HL-60/S4 treated with retinoic acid at 250 ng/mL for 4 days and 3 days (cell line): ENCODE data around the gene KRTAP12-1.

Experiments used
- in situ Hi-C: fragments of 300-500 bp; cut with MboI; formaldehyde crosslinking; loops from 2 replicates; pipeline ENCODE4 v1.7.0; 2022; ENCODE audit warnings: low sequenced_read_pairs

KRTAP12-1 gene, protein sequence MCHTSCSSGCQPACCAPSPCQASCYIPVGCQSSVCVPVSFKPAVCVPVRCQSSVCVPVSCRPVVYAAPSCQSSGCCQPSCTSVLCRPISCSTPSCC

GRCh38 chr21:44681861-44682579 is at the start of gene KRTAP12-1:
Gene KRTAP12-1, minus strand, starts transcription at chr21:44682163. Its CDS starts 40 bp downstream, at chr21:44682123.
- in situ Hi-C loops: no loop called here

- in situ Hi-C loops: no loop called here
Measured at GRCh38 chr21:44730951-44731579, 49.1 kb upstream of the KRTAP12-1 start.

DNA sequence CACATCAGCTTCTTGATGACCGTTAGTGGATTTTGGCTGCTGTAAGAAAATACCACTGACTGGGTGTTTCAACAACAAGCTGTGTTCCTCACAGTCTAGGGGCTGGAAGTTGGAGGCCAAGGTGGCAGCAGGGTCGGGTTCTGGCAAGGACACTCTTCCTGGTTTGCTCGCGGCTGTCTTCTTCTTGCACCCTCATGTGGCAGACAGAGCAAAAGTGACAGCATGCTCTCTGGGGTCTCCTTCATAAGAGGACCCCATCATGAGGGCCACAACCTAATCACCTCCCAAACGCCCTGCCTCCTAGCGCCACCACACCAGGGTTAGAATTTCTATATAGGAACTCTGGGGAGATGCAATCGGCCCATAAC is 48.0 kb upstream of the KRTAP12-1 start:
- in situ Hi-C loops: no loop called here

- in situ Hi-C loops: no loop called here
Measured at GRCh38 chr21:44729336-44730027, 47.5 kb upstream of the KRTAP12-1 start.

- in situ Hi-C loops: no loop called here
Measured at GRCh38 chr21:44728716-44729115, 46.8 kb upstream of the KRTAP12-1 start.

GRCh38 chr21:44727757-44728156 is 45.8 kb upstream of the KRTAP12-1 start:
- in situ Hi-C loops: no loop called here

GRCh38 chr21:44727321-44727720 is 45.4 kb upstream of the KRTAP12-1 start:
- in situ Hi-C loops: no loop called here

- in situ Hi-C loops: no loop called here
Measured at GRCh38 chr21:44726826-44727225, 44.9 kb upstream of the KRTAP12-1 start.

GRCh38 chr21:44724926-44725325 is 43.0 kb upstream of the KRTAP12-1 start:
- in situ Hi-C loops: no loop called here

GRCh38 chr21:44724196-44724595 is 42.2 kb upstream of the KRTAP12-1 start:
- in situ Hi-C loops: no loop called here

DNA sequence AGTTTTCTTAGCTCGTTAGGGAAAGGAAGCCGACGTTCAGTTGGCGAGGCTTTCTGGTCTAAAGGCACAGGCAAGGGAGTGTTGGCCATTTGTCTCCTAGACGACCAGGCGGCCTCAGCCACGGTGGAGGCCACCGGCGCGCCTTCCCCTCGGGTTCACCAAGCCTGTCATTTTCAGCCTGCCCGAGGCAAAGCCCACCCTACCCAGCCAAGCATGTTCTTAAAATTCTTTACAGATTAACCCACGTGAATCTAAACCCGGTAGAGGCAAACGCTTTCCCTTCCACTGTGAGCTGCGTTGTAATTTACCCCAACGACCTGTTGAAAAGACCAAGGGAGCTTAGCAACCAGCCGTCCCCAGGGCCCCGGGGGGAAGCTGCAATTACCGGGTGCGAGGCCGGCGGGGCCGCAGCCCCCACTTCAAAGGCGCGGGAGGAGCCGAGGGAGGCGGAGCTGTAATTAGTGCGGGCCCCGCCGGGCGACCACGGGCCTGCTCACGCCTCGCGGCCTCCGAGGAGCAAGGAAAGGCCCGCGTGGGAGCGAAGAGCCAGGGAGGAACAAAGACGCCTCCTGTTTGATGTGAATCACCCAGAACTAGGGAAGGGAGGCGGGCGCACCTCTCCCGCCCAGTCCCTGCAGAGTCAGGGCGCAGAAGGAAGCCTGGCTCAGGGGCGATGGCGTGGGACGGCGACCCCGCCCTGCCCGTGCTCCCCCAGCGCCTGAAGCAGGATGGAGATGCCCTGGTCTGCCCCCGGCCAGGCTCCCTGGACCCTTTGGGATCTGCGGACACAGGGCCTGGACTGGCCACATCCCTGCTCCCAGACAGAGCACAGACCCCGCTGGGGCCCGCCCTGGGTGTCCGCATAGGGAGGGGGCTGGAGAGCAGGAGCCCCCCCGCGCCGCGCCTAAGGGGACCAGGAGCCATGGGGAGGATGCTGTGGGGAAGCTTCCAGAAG is 41.5 kb upstream of the KRTAP12-1 start:
- in situ Hi-C loops: no loop called here

DNA sequence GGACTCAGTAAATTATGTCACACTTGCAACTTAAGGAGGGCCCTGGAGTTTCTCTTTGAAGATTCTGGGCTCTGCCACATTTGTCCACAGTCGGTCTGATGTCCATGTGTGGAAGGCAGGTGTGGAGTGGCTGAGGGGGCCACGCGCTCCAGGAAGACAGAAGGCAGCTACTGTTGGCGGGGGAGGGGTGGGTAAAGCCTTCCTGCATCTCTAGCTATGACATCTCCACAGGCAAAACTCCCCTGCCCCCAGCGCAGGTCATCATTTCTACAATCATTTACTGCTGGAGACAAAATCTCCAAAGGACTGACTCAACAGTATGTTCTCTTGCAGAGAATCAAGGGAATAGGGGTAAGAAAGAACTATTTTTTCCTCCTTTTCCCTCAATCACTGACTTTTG is 40.8 kb upstream of the KRTAP12-1 start:
- in situ Hi-C loops: no loop called here

- in situ Hi-C loops: no loop called here
Measured at GRCh38 chr21:44720170-44720569, 38.2 kb upstream of the KRTAP12-1 start.

- in situ Hi-C loops: no loop called here
Measured at GRCh38 chr21:44718571-44718970, 36.6 kb upstream of the KRTAP12-1 start.

DNA sequence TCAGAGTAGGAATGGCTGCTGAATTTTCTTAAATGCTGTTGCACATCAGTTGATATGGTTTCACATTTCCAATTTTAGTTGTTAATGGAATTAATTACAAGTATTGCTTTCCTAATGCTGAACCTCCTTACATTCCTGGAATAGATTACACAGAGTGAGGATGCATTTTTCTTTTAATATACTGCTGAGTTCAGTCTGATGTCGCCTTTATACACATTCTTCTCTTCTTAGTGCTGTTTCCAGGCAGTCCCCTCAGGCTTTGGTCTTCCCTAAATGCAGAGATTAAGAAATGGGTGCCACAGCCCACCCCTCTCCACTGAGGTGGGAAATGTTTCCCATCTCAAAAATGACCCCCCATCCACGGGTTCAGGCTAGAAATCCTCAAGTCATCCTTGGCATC is 36.1 kb upstream of the KRTAP12-1 start:
- in situ Hi-C loops: no loop called here

- in situ Hi-C loops: no loop called here
Measured at GRCh38 chr21:44716984-44717383, 35.0 kb upstream of the KRTAP12-1 start.

GRCh38 chr21:44714905-44715304 is 32.9 kb upstream of the KRTAP12-1 start:
- in situ Hi-C loops: no loop called here

DNA sequence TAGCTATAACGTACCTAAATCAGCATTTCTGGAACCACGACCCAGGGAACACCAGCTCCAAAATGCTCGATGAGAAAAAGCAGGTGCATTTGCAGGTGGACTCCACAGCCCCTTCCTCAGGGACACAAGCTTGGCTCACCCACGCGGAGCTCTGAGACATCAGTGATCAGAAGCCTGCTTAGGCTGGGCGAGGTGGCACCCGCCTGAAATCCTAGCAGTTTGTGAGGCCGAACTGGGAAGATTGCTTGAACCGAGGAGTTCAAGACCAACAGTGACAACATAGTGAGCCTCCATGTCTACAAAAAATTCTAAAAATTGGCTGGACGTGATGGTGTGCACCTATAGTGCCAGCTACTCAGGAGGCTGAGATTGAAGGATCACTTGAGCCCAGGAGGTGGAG is 31.9 kb upstream of the KRTAP12-1 start:
- in situ Hi-C loops: no loop called here

DNA sequence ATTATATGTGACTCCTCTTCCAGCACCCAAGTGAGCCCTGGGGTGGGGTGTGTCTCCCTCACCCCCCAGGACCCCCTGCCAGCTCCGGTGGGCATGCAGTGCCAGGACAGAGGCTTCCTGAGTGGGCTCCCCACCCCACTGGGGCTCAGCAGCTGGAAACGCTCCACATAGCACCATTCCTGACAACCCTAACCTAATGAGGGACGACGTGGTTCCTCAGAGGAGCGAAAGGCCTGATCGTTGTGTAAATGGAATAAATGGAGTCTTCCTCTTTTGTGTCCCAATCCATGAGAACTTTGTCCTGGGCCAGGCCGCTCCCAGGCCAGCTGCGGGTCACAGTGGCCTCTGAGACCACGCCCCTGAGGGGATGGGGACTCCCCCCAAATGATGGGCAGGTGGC is 31.2 kb upstream of the KRTAP12-1 start:
- in situ Hi-C loops: no loop called here

DNA sequence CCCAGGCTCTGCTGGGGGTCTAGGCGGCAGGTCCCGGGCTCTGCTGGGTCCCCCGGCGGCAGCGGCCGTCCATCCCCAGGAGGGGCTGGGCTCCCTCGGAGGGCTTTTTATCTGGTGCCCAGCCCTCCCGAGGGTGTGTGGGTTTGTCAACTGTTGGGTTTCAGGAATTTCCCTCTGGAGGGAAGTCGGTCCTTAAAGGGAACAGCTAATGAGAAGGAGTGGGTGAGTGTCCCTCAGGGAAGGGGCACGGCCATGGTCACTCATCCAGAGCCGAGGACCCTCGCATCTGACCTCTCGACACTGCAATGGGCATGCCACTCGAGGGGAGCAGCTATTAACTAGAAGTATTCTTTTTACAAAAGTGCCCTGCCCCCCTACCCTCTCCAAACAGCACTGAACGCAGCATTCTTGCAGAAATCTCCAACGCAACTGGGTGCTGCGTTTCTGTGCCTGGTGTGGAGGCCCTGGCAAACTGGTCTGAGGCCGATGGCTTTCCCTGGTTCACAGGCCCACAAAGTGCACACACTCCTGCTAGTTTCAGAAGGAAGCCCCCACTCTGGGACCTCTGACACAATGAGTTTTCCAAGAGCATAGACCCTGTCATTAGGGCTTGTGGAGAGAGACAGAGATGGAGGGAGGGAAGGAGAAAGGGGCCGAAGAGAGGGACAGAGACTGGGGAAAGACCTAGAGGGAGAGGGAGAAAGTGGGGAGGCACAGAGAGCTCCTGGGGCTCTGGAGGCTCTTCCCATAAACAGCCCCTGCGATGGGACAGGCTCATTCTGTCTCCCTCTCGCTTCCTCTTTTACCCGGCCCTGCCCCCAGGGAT is 30.5 kb upstream of the KRTAP12-1 start:
- in situ Hi-C loops: no loop called here
